Subcutaneous abdominal adipose tissue (tissue), 5 donors: Measurements from ENCODE around the gene MARK1.
"Not testable (repeated sequence)": the region's sequence is repeated elsewhere in the genome, so short reads cannot be mapped to it uniquely, and the experiment has no call there.

Experiments used
- H3K27ac ChIP-seq: one replicate; pipeline ENCODE4 v1.7.0; 2013; ENCODE audit warnings: low read depth, mild to moderate bottlenecking, inconsistent platforms, low read length, moderate library complexity
- H3K27me3 ChIP-seq, 5 donors: one replicate each; pipeline ENCODE4 v1.7.0; 2013; ENCODE audit warnings: low read length in 5 of 5, inconsistent platforms in 1 of 5; ENCODE audit not compliant: control insufficient read depth in 5 of 5, insufficient read depth in 4 of 5
- H3K36me3 ChIP-seq, 5 donors: one replicate each; pipeline ENCODE4 v1.7.0; 2013; ENCODE audit warnings: low read length in 5 of 5; ENCODE audit not compliant: control insufficient read depth in 5 of 5, insufficient read depth in 5 of 5
- H3K4me1 ChIP-seq, 5 donors: one replicate each; pipeline ENCODE4 v1.7.0; 2013; ENCODE audit warnings: low read length in 5 of 5, mild to moderate bottlenecking in 3 of 5, moderate library complexity in 1 of 5; ENCODE audit not compliant: control insufficient read depth in 5 of 5, insufficient read depth in 5 of 5
- H3K4me3 ChIP-seq, 5 donors: one replicate each; pipeline ENCODE4 v1.7.0; 2013; ENCODE audit warnings: low read length in 5 of 5, low read depth in 1 of 5
- H3K9ac ChIP-seq, 5 donors: one replicate each; pipeline ENCODE4 v1.7.0; 2013; ENCODE audit warnings: low read length in 5 of 5, mild to moderate bottlenecking in 4 of 5, moderate library complexity in 3 of 5
- H3K9me3 ChIP-seq, 5 donors: one replicate each; pipeline ENCODE4 v1.7.0; 2013; ENCODE audit warnings: low read length in 5 of 5; ENCODE audit not compliant: control insufficient read depth in 5 of 5
- donor health status: healthy.
- donor health status: healthy.
- donor health status: healthy.
- donor health status: healthy.
- donor health status: healthy.

Gene MARK1

GRCh38 chr1:220682901-220683576, 155.1 kb downstream of the MARK1 start:
- no peaks in the 10 kb centered on the region for H3K36me3 ChIP-seq
- no peak overlapping the region for H3K9ac ChIP-seq
- no peak overlapping the region for H3K4me3 ChIP-seq
- H3K27me3 ChIP-seq = no peaks in the 10 kb centered on the region
- H3K4me1 ChIP-seq = peaks cover 0 to 9% (median 4%) of the 10 kb centered on the region in 5 donors
- no peak overlapping the region for H3K27ac ChIP-seq
- H3K9me3 ChIP-seq = no peaks in the 10 kb centered on the region

- H3K27ac ChIP-seq, H3K9me3 ChIP-seq, H3K36me3 ChIP-seq, H3K9ac ChIP-seq, H3K27me3 ChIP-seq, H3K4me1 ChIP-seq, H3K4me3 ChIP-seq: not testable (repeated sequence)
Measured at GRCh38 chr1:220683716-220684115, 155.8 kb downstream of the MARK1 start.

GRCh38 chr1:220684890-220685289, 157.0 kb downstream of the MARK1 start:
- Histone ChIP-seq H3K27me3 (no peaks in the 10 kb centered on the region), H3K4me3 (no peak overlapping the region), H3K27ac (no peak overlapping the region), H3K36me3 (no peaks in the 10 kb centered on the region), H3K9ac (no peak overlapping the region), H3K9me3 (no peaks in the 10 kb centered on the region), H3K4me1 (peaks cover 0 to 12% (median 8%) of the 10 kb centered on the region in 5 donors)

- Histone ChIP-seq H3K27ac (no peak overlapping the region), H3K27me3 (no peaks in the 10 kb centered on the region), H3K9ac (no peak overlapping the region), H3K4me3 (no peak overlapping the region), H3K36me3 (no peaks in the 10 kb centered on the region), H3K4me1 (peaks cover 0 to 19% (median 14%) of the 10 kb centered on the region in 5 donors), H3K9me3 (no peaks in the 10 kb centered on the region)
Measured at GRCh38 chr1:220685879-220686278, 157.9 kb downstream of the MARK1 start.

GRCh38 chr1:220687809-220688208, 159.9 kb downstream of the MARK1 start:
- Histone ChIP-seq H3K27me3 (no peaks in the 10 kb centered on the region), H3K27ac (no peak overlapping the region), H3K36me3 (no peaks in the 10 kb centered on the region), H3K9ac (no peak overlapping the region), H3K4me1 (peaks cover 0 to 37% (median 32%) of the 10 kb centered on the region in 5 donors), H3K9me3 (no peaks in the 10 kb centered on the region), H3K4me3 (no peak overlapping the region)

GRCh38 chr1:220689666-220690065, 161.7 kb downstream of the MARK1 start:
- Histone ChIP-seq H3K9ac (peak overlapping the region in 1 of 5 donors; percentile 83), H3K9me3 (no peaks in the 10 kb centered on the region), H3K36me3 (no peaks in the 10 kb centered on the region), H3K27me3 (no peaks in the 10 kb centered on the region), H3K4me1 (peaks cover 0 to 46% (median 37%) of the 10 kb centered on the region in 5 donors), H3K27ac (no peak overlapping the region), H3K4me3 (peak overlapping the region; percentile 78 to 87 (median 79))

GRCh38 chr1:220690140-220691052, 162.5 kb downstream of the MARK1 start, which contains the start of gene C1orf115:
TSS of gene C1orf115 (plus strand) at chr1:220690363. CDS start at chr1:220690403, 40 bp downstream.
- Histone ChIP-seq H3K9ac (peak within 1 kb of the TSS; percentile 63 to 83 (median 71)), H3K27ac (peak within 1 kb of the TSS; percentile 65), H3K9me3 (no peaks in the 10 kb centered on the region), H3K4me3 (peak within 1 kb of the TSS; percentile 78 to 87 (median 79)), H3K27me3 (no peaks in the 10 kb centered on the region), H3K36me3 (no peaks in the 10 kb centered on the region), H3K4me1 (peaks cover 0 to 42% (median 37%) of the 10 kb centered on the region in 5 donors)

- peak overlapping the region; percentile 65 for H3K27ac ChIP-seq
- no peaks in the 10 kb centered on the region for H3K36me3 ChIP-seq
- peak overlapping the region; percentile 77 to 87 (median 78) for H3K4me3 ChIP-seq
- peak overlapping the region; percentile 63 to 83 (median 71) for H3K9ac ChIP-seq
- peaks cover 0 to 42% (median 37%) of the 10 kb centered on the region in 5 donors for H3K4me1 ChIP-seq
- H3K9me3 ChIP-seq = no peaks in the 10 kb centered on the region
- H3K27me3 ChIP-seq = no peaks in the 10 kb centered on the region
Measured at GRCh38 chr1:220691053-220691684, 163.2 kb downstream of the MARK1 start.

- no peak overlapping the region for H3K9ac ChIP-seq
- H3K4me3 ChIP-seq = peak overlapping the region in 1 of 5 donors; percentile 78
- peak overlapping the region; percentile 27 for H3K27ac ChIP-seq
- peaks cover 0 to 12% (median 12%) of the 10 kb centered on the region in 5 donors for H3K36me3 ChIP-seq
- H3K27me3 ChIP-seq = no peaks in the 10 kb centered on the region
- peaks cover 0 to 42% (median 37%) of the 10 kb centered on the region in 5 donors for H3K4me1 ChIP-seq
- H3K9me3 ChIP-seq = no peaks in the 10 kb centered on the region
Measured at GRCh38 chr1:220692436-220693228, 164.7 kb downstream of the MARK1 start.
